Measurements from ENCODE around the gene IL1RAPL1. TPM values are rescaled to one million over a fixed set of nuclear protein-coding genes. Genes with fewer than 3 reads are reported as not detected.
"Not testable (repeated sequence)": the region's sequence is repeated elsewhere in the genome, so short reads cannot be mapped to it uniquely, and the experiment has no call there.

IL1RAPL1 gene
- total RNA-seq, 2 experiments from 2014 or later: not detected

- no peak overlapping the region for H3K27ac Mint-ChIP-seq
- no peak overlapping the region for H3K4me3 Mint-ChIP-seq
- H3K27me3 Mint-ChIP-seq: no peaks in the 10 kb centered on the region
- ATAC-seq (ENCODE audit: low read depth) (no peak), DNase-seq (no peak)
- POLR2A ChIA-PET: no interaction called here
- H3K9me3 Mint-ChIP-seq: no peaks in the 10 kb centered on the region
- no peaks in the 10 kb centered on the region for H3K36me3 Mint-ChIP-seq
- H3K4me1 Mint-ChIP-seq: no peaks in the 10 kb centered on the region
Observed at GRCh38 chrX:29348288-29348687, 761.0 kb downstream of the IL1RAPL1 start.

GRCh38 chrX:29359276-29359675, 772.0 kb downstream of the IL1RAPL1 start:
- Mint-ChIP-seq H3K27ac (no peak overlapping the region), H3K4me3 (no peak overlapping the region), H3K4me1 (no peaks in the 10 kb centered on the region), H3K27me3 (no peaks in the 10 kb centered on the region), H3K9me3 (no peaks in the 10 kb centered on the region), H3K36me3 (no peaks in the 10 kb centered on the region)
- POLR2A ChIA-PET: no interaction called here
- DNase-seq (no peak), ATAC-seq (ENCODE audit: low read depth) (no peak)

- H3K9me3 Mint-ChIP-seq; H3K4me3 Mint-ChIP-seq; H3K4me1 Mint-ChIP-seq; POLR2A ChIA-PET; H3K36me3 Mint-ChIP-seq; H3K27me3 Mint-ChIP-seq; H3K27ac Mint-ChIP-seq; ATAC-seq (ENCODE audit: low read depth); DNase-seq: not testable (repeated sequence)
Observed at GRCh38 chrX:29374765-29375164, 787.5 kb downstream of the IL1RAPL1 start.

- POLR2A ChIA-PET: no interaction called here
- Mint-ChIP-seq H3K27me3 (no peaks in the 10 kb centered on the region), H3K9me3 (peaks cover 3% of the 10 kb centered on the region), H3K27ac (no peak overlapping the region), H3K4me3 (no peak overlapping the region), H3K4me1 (no peaks in the 10 kb centered on the region), H3K36me3 (no peaks in the 10 kb centered on the region)
- no peak for ATAC-seq (ENCODE audit: low read depth)
- no peak for DNase-seq
Observed at GRCh38 chrX:29376584-29376983, 789.3 kb downstream of the IL1RAPL1 start.

- no peak for DNase-seq
- no peaks in the 10 kb centered on the region for H3K36me3 Mint-ChIP-seq
- H3K4me3 Mint-ChIP-seq: no peak overlapping the region
- H3K27ac Mint-ChIP-seq: no peak overlapping the region
- POLR2A ChIA-PET: no interaction called here
- no peak for ATAC-seq (ENCODE audit: low read depth)
- H3K27me3 Mint-ChIP-seq: no peaks in the 10 kb centered on the region
- no peaks in the 10 kb centered on the region for H3K4me1 Mint-ChIP-seq
- H3K9me3 Mint-ChIP-seq: peaks cover 3% of the 10 kb centered on the region
Observed at GRCh38 chrX:29382811-29383210, 795.6 kb downstream of the IL1RAPL1 start.

- Mint-ChIP-seq H3K9me3 (no peaks in the 10 kb centered on the region), H3K4me1 (no peaks in the 10 kb centered on the region), H3K4me3 (no peak overlapping the region), H3K27me3 (no peaks in the 10 kb centered on the region), H3K27ac (no peak overlapping the region), H3K36me3 (no peaks in the 10 kb centered on the region)
- DNase-seq: no peak
- no peak for ATAC-seq (ENCODE audit: low read depth)
- POLR2A ChIA-PET: no interaction called here
Observed at GRCh38 chrX:29388509-29388908, 801.3 kb downstream of the IL1RAPL1 start.

GRCh38 chrX:29397506-29397905, 810.3 kb downstream of the IL1RAPL1 start:
- no peak for DNase-seq
- Mint-ChIP-seq H3K4me1 (no peaks in the 10 kb centered on the region), H3K9me3 (peaks cover 1% of the 10 kb centered on the region), H3K4me3 (no peak overlapping the region), H3K36me3 (no peaks in the 10 kb centered on the region), H3K27me3 (no peaks in the 10 kb centered on the region), H3K27ac (no peak overlapping the region)
- POLR2A ChIA-PET: no interaction called here
- no peak for ATAC-seq (ENCODE audit: low read depth)

GRCh38 chrX:29407357-29407756, 820.1 kb downstream of the IL1RAPL1 start:
- Mint-ChIP-seq H3K27me3 (no peaks in the 10 kb centered on the region), H3K9me3 (no peaks in the 10 kb centered on the region), H3K27ac (no peak overlapping the region), H3K4me1 (no peaks in the 10 kb centered on the region), H3K4me3 (no peak overlapping the region), H3K36me3 (no peaks in the 10 kb centered on the region)
- no peak for DNase-seq
- ATAC-seq (ENCODE audit: low read depth): no peak
- POLR2A ChIA-PET: no interaction called here

GRCh38 chrX:29419774-29420553, 832.7 kb downstream of the IL1RAPL1 start:
- ATAC-seq (ENCODE audit: low read depth) (no peak), DNase-seq (no peak)
- Mint-ChIP-seq H3K4me1 (no peaks in the 10 kb centered on the region), H3K27me3 (no peaks in the 10 kb centered on the region), H3K9me3 (peaks cover 1% of the 10 kb centered on the region), H3K4me3 (no peak overlapping the region), H3K36me3 (no peaks in the 10 kb centered on the region), H3K27ac (no peak overlapping the region)
- POLR2A ChIA-PET: no interaction called here

- ATAC-seq (ENCODE audit: low read depth): no peak
- no peaks in the 10 kb centered on the region for H3K27me3 Mint-ChIP-seq
- peaks cover 1% of the 10 kb centered on the region for H3K9me3 Mint-ChIP-seq
- H3K4me1 Mint-ChIP-seq: no peaks in the 10 kb centered on the region
- no peak for DNase-seq
- no peak overlapping the region for H3K27ac Mint-ChIP-seq
- POLR2A ChIA-PET: no interaction called here
- no peaks in the 10 kb centered on the region for H3K36me3 Mint-ChIP-seq
- no peak overlapping the region for H3K4me3 Mint-ChIP-seq
Observed at GRCh38 chrX:29422034-29422433, 834.8 kb downstream of the IL1RAPL1 start.

GRCh38 chrX:29431895-29432294, 844.6 kb downstream of the IL1RAPL1 start:
- ATAC-seq (ENCODE audit: low read depth) (no peak), DNase-seq (no peak)
- Mint-ChIP-seq H3K4me3 (no peak overlapping the region), H3K27ac (no peak overlapping the region), H3K4me1 (no peaks in the 10 kb centered on the region), H3K36me3 (no peaks in the 10 kb centered on the region), H3K27me3 (no peaks in the 10 kb centered on the region), H3K9me3 (no peaks in the 10 kb centered on the region)
- POLR2A ChIA-PET: no interaction called here

- no peak overlapping the region for H3K27ac Mint-ChIP-seq
- H3K9me3 Mint-ChIP-seq: no peaks in the 10 kb centered on the region
- POLR2A ChIA-PET: no interaction called here
- H3K4me1 Mint-ChIP-seq: no peaks in the 10 kb centered on the region
- no peak for DNase-seq
- H3K36me3 Mint-ChIP-seq: no peaks in the 10 kb centered on the region
- no peak for ATAC-seq (ENCODE audit: low read depth)
- no peaks in the 10 kb centered on the region for H3K27me3 Mint-ChIP-seq
- no peak overlapping the region for H3K4me3 Mint-ChIP-seq
Observed at GRCh38 chrX:29432534-29432933, 845.3 kb downstream of the IL1RAPL1 start.

- DNase-seq (no peak), ATAC-seq (ENCODE audit: low read depth) (no peak)
- POLR2A ChIA-PET: no interaction called here
- Mint-ChIP-seq H3K27ac (no peak overlapping the region), H3K9me3 (no peaks in the 10 kb centered on the region), H3K4me1 (no peaks in the 10 kb centered on the region), H3K27me3 (no peaks in the 10 kb centered on the region), H3K4me3 (no peak overlapping the region), H3K36me3 (no peaks in the 10 kb centered on the region)
Observed at GRCh38 chrX:29434939-29435338, 847.7 kb downstream of the IL1RAPL1 start.

GRCh38 chrX:29435396-29435795, 848.1 kb downstream of the IL1RAPL1 start:
- Mint-ChIP-seq H3K27me3 (no peaks in the 10 kb centered on the region), H3K4me3 (no peak overlapping the region), H3K36me3 (no peaks in the 10 kb centered on the region), H3K27ac (no peak overlapping the region), H3K4me1 (no peaks in the 10 kb centered on the region), H3K9me3 (no peaks in the 10 kb centered on the region)
- ATAC-seq (ENCODE audit: low read depth) (no peak), DNase-seq (no peak)
- POLR2A ChIA-PET: no interaction called here

- Mint-ChIP-seq H3K36me3 (no peaks in the 10 kb centered on the region), H3K9me3 (no peaks in the 10 kb centered on the region), H3K4me1 (no peaks in the 10 kb centered on the region), H3K27me3 (no peaks in the 10 kb centered on the region), H3K27ac (no peak overlapping the region), H3K4me3 (no peak overlapping the region)
- DNase-seq (no peak), ATAC-seq (ENCODE audit: low read depth) (no peak)
- POLR2A ChIA-PET: no interaction called here
Observed at GRCh38 chrX:29447867-29448266, 860.6 kb downstream of the IL1RAPL1 start.
